GM19035 (cell line): ENCODE results near the gene BTBD17.

Experiments
- ATAC-seq: cut with Tn5 transposase; IDR thresholded peaks from one replicate; pipeline ENCODE4 v1.9.1; 2021; ENCODE audit not compliant: unreplicated experiment

The BTBD17 gene

DNA sequence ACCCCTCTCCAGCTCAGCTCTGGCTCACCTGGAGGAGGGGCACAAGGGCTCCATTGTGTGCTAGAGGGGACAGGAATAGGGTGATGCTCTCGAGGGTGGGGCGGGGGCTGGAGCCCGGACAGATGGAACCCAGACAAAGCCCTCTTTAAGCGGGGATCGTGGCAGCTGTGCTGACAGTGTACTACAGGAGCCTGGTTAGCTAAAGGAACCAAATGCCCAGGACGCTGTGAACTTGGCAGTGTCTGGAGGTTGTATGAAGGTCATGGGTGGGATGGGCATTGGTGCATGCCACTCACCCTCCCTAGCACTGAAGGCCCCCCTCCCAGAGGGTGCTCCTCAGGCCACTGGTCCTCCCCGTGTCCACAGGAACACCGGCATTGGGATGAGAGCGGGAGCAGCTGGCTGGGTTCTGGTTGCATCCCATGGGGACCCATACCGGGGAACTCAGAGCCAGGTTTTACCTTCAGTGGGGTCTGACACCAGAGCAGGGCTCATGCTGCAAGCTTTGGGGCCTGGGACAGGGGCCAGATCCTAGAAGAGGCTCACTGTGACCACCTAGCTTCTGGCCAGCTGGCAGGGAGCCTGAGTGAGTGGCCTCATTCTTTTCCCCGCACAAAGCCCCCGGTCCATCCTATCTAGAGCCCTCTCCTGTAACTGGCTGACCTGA is 23.7 kb downstream of the BTBD17 start:
- no peak for ATAC-seq

DNA sequence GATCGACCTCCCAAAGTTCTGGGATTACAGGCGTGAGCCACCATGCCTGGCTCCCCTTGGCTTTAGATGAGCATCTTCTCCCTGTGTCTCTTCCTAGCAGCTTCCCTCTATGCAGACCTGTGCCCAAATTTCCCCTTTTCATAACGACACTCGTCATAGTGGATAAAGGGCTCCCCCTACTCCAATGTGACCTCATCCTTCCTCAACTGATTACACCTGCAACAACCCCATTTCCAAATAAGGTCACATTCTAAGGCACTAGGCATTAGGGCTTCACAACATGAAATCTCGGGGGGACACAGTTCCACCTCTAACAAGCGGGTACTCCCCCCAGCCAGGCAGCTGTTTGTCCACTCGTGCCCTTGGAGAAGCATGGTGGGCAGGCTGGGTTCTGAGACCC is 25.4 kb downstream of the BTBD17 start:
- ATAC-seq: no peak

GRCh38 chr17:74335529-74336062 is 26.1 kb downstream of the BTBD17 start:
- no peak for ATAC-seq

DNA sequence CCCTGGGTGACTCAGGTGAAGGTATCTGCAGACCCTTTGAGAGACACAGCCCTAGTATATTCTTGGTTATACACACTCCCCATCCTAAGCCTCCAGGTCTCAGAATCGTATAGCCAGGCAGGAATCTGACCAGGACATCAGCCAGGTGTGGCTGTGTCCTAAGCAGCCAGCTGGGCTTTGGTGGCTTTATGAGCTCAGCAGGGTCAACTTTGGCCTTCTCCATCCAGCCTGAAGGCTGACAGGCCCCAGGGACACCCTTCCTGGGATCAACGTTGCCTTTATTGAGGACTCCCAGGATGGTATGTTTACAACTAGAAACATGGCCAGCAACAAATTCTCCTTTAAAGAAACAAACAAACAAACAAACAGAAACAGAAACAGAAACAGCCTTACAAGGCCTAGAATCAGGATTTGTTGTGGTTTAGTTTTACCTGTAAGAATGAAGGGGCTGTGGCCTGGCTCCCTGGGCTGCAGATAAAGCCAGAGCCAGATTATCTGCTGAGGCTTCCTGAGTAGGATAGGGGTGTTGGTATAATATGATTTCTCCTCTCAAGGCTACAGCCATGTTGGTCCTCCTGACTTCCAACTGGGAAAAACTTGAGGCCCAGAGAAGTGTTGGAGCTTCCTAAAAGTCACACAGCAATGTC is 27.2 kb downstream of the BTBD17 start:
- no peak for ATAC-seq

DNA sequence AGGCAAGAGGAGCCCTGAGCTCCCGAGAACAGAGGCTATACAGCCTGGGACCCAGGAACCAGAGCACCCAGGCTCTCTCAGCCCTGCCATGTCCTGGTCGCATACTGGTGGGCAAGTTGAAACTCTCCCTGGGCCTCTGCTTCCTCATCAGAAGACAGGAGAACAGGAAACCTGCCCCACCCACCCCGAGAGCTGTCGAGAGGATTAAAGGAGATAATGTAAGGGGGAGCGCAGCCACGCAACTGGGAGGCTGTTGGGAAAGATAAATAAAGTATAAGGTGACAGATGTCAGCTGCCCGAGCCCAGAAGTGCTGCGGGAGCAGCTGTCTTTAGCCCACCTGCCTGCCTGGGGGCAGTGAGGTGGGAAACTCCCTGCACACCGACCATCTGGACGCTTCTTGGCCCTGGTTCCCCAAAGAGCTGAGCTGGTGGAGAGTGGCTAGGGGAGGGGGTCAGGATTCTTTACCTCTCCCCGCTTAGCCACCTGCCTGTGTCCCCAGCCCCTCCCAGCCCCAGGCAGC is 28.8 kb downstream of the BTBD17 start:
- ATAC-seq: no peak

GRCh38 chr17:74332017-74332650 is 29.5 kb downstream of the BTBD17 start:
- no peak for ATAC-seq

DNA sequence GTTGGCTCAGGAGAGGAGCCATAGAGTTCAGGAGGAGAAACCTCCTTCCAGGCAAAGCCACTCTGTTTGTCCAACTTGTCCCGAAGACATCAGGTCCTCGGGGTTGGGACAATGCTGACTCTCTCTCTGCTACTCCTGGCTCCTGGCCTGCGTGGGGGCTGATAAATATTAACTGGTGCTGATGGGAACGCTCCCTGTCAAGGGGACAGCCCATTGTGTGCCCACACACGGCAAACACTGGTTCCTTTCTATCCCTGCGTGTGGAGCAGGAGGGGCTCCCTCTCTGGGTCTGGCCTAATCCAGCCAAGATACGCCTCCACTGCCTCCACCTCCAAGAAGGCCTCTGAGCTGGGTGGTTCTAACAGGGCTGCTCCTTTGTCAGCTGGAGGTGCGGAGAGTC is 31.2 kb downstream of the BTBD17 start:
- no peak for ATAC-seq

DNA sequence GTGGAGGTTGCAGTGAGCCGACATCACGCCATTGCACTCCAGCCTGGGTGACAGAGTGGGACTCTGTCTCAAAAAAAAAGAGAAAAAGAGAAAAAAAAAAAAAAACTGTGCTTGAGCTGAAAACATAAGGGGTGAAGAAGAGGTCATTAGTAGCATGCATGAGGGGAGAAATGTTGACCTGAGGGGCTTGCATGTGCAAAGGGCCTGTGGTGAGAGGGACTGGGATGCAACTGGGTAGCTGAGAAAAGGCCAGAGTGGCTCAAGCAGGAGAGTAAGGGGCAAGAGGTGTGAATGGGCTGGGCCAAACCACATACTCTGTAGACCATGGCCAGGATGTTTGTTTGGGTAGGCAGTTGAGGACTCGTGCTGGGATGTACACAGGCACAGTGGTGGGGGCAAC is 32.3 kb downstream of the BTBD17 start:
- no peak for ATAC-seq

- ATAC-seq: no peak
Measured at GRCh38 chr17:74328487-74328886, 33.2 kb downstream of the BTBD17 start.

DNA sequence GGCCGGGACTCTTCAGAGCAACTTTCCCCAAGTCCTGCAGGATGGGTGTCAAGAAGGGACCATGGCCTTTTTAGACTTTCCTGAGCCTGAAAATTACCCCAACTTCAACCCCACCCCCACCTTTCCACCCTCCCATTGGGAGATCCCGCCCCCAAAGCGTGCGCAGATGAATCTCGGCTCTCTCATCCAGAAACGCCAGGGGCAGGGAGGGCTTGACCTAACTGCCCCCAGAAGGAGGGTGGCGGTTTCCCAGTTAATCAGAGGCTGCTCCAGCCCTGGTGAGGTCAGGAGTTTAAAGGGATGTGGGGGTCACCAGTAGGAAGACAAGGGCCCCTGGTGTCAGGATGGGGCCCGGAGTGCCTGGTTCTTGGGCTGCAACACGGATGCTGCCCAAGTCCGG is 35.2 kb downstream of the BTBD17 start:
- no peak for ATAC-seq

DNA sequence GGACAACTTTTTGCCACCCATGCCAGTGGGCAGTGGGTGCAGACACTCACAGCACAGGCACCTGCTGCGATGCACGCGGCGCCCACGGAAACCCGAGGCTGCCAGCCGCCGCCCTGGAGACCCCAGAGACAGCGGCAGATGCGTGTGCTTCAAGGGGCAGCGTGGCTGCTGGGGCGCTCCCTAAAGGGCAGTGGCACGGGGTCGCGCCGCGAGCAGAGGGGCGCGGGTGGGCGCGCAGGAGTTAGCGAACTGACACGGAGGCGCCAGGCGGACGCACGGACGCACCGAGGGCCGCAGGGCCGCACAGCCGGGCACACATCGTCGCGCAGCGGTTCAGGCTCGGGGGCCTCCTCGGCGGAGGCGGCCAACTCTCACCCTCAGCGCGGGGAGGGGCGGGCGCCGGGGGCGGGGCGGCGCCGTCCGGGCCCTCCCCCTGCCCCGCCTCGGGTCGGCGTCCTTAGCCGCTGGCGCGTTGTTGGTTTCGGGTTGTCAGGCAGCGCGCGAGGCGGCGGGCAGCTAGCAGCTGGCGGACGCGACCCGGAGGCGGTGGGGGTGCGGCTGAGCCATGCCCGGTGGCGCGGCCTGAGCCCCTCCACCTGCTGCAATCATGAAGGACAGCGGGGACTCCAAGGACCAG is 35.8 kb downstream of the BTBD17 start, which contains the start of gene KIF19:
Gene KIF19 (plus strand): TSS at position 484 of the 637 bp plus-strand sequence. CDS start 124 bp downstream, at position 608.
- ATAC-seq: peak; percentile 72

GRCh38 chr17:74325376-74325742 is 36.3 kb downstream of the BTBD17 start:
- ATAC-seq: no peak

GRCh38 chr17:74324521-74324920 is 37.1 kb downstream of the BTBD17 start:
- ATAC-seq: no peak

- ATAC-seq: no peak
Measured at GRCh38 chr17:74318391-74318790, 43.3 kb downstream of the BTBD17 start.

- ATAC-seq: no peak
Measured at GRCh38 chr17:74317071-74317470, 44.6 kb downstream of the BTBD17 start.

GRCh38 chr17:74316220-74316619 is 45.4 kb downstream of the BTBD17 start:
- no peak for ATAC-seq

- no peak for ATAC-seq
Measured at GRCh38 chr17:74314877-74315276, 46.8 kb downstream of the BTBD17 start.

- ATAC-seq: no peak
Measured at GRCh38 chr17:74309902-74310301, 51.8 kb downstream of the BTBD17 start.

- ATAC-seq: no peak
Measured at GRCh38 chr17:74307984-74308773, 53.5 kb downstream of the BTBD17 start.
